Progenitor cell of endocrine pancreas (in vitro differentiated cells): Measurements from ENCODE around the gene GPR137B. TPM values are rescaled to one million over a fixed set of nuclear protein-coding genes. Genes with fewer than 3 reads are reported as not detected.

ENCODE experiments used
- DNase-seq: peaks from one replicate; pipeline ENCODE4 v3.0.0; 2021; ENCODE audit warnings: low spot score; ENCODE audit not compliant: unreplicated experiment
- H3K27ac Mint-ChIP-seq: 2 replicates; pipeline ENCODE4 v1.8.0; 2021; ENCODE audit warnings: mild to moderate bottlenecking, moderate library complexity, mixed read lengths
- H3K27me3 Mint-ChIP-seq: 2 replicates; pipeline ENCODE4 v1.8.0; 2021; ENCODE audit warnings: mixed read lengths
- H3K36me3 Mint-ChIP-seq: 2 replicates; pipeline ENCODE4 v1.8.0; 2022; ENCODE audit warnings: mixed read lengths; ENCODE audit not compliant: insufficient read depth
- H3K4me1 Mint-ChIP-seq: 2 replicates; pipeline ENCODE4 v1.8.0; 2021; ENCODE audit warnings: low read depth, mixed read lengths
- H3K4me3 Mint-ChIP-seq: 2 replicates; pipeline ENCODE4 v1.8.0; 2021; ENCODE audit warnings: low read depth, mild to moderate bottlenecking, moderate library complexity, mixed read lengths
- H3K9me3 Mint-ChIP-seq: 2 replicates; pipeline ENCODE4 v1.8.0; 2021; ENCODE audit warnings: low read depth, mixed read lengths
- total RNA-seq: library from RNA; stranded (reverse); gene quantifications from 2 replicates; pipeline ENCODE4 v1.2.1, GENCODE V29; 2021
- TF ChIP-seq, protein P1 (sequence below): fragments of 200-600 bp; sonication (generic); IDR thresholded peaks from one replicate; pipeline ENCODE4 v1.5.0; 2021; ENCODE audit warnings: antibody characterized with exemption, mild to moderate bottlenecking; ENCODE audit not compliant: unreplicated experiment

GPR137B gene
- total RNA-seq, 1 donor from 2014 or later, result 6.9 TPM

DNA sequence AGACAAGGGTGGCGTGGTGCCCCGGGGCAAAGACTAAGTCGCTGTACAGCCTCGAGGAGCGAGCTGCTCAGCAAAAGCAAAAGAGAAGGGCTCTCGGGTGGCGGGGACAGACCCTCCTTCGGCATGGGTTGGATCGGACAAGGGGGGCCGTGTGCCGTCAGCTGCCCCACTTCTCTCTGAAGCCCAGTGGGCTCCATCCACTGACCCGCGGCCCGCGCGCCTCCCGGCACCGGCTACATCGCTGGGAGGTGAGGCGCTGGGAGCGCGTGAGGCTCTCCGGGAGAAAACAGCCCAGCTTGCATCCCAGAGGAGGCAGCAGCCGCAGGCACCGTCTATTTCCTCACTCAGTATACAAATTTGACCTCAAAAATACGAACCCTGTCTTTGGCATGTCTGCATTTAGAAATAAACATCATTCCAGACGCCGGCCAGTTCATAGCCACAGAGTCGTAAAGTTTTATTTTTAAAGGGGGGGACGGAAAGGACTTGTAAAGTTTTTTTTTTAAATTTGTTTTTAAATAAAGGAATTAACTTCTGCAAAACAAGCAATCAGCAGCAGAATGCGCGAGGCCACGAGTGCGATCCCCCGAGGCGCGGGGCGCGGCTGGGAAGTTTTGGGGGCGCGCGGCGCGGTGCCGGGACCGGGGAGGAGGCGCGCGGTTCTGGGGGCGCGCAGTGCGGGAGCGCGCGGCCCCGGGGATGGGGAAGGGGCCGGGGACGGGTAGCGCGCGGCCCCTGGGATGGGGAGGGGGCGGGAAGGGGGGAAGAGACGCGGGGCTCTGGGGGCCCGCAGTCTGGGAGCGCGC lies 689 bp upstream of the GPR137B start:
- no peaks in the 10 kb centered on the region for H3K36me3 Mint-ChIP-seq
- no peaks in the 10 kb centered on the region for H3K9me3 Mint-ChIP-seq
- peaks cover 78% of the 10 kb centered on the region for H3K27me3 Mint-ChIP-seq
- peak overlapping the region; percentile 79 for H3K4me3 Mint-ChIP-seq
- TF ChIP-seq, protein P1, sequence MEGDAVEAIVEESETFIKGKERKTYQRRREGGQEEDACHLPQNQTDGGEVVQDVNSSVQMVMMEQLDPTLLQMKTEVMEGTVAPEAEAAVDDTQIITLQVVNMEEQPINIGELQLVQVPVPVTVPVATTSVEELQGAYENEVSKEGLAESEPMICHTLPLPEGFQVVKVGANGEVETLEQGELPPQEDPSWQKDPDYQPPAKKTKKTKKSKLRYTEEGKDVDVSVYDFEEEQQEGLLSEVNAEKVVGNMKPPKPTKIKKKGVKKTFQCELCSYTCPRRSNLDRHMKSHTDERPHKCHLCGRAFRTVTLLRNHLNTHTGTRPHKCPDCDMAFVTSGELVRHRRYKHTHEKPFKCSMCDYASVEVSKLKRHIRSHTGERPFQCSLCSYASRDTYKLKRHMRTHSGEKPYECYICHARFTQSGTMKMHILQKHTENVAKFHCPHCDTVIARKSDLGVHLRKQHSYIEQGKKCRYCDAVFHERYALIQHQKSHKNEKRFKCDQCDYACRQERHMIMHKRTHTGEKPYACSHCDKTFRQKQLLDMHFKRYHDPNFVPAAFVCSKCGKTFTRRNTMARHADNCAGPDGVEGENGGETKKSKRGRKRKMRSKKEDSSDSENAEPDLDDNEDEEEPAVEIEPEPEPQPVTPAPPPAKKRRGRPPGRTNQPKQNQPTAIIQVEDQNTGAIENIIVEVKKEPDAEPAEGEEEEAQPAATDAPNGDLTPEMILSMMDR, result no peak
- peak; percentile 20 for DNase-seq
- H3K4me1 Mint-ChIP-seq, result peaks cover 2% of the 10 kb centered on the region
- H3K27ac Mint-ChIP-seq, result peak overlapping the region; percentile 80

DNA sequence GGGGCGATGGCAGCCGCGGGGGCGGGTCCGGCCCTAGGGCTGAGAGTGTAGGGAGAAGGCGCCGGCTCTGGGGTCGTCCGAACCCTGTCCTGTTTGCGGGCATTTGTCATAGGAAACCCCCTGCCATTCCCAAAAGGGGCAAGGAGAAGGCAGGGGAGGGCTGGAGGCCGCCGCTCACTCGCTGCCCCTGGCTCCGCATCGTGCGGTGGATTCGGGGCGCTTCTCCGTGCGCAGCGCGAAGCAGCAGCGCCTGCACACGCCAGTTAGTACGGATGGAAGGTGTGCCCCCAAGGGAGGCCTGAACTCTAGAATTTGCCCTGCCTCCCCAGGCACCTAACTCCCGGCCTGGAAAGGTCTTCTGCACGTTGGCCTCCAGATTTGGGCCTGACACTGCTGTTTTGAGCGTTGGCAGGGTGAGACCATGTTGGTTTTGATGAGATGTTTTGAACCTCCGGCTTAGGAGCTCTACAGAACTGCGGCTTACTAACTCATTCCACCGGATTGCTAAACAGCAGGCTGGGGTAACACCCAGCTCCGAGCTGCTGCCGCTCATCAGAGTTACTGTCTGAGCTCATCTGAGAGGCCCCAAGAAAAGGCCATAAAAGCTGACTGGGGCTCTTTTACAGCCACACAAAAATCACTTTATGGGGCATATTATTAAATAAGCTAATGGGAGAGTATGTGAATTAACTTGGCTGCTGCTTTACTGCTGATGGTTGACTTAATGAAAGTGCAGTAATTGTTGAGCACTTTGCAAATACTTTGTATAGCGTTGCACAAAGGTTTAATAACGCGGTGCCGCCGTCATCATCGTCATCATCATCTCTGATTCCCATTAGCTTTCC lies 987 bp downstream of the GPR137B start:
- Mint-ChIP-seq H3K4me1 (peaks cover 2% of the 10 kb centered on the region), H3K9me3 (no peaks in the 10 kb centered on the region), H3K27ac (no peak overlapping the region), H3K27me3 (peaks cover 73% of the 10 kb centered on the region), H3K36me3 (no peaks in the 10 kb centered on the region), H3K4me3 (peak overlapping the region; percentile 93)
- DNase-seq, result no peak
- TF ChIP-seq, protein P1, result no peak

DNA sequence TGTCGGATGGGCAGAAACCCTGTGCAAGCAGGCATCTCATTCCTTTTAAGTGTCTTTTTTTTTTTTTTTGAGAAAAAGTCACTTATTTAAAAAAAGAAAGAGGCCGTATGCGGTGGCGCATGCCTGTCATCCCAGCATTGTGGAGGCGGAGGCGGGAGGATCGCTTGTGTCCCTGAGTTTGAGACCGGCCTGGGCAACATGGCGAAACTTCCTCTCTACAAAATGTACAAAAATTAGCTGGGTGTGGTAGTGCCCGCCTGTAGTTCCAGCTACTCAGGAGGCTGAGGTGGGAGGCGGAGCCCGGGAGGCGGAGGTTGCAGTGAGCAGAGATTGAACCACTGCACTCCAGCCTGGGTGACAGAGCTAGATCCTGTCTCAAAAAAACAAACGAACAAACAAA lies 1.7 kb downstream of the GPR137B start:
- H3K27ac Mint-ChIP-seq, result no peak overlapping the region
- peaks cover 66% of the 10 kb centered on the region for H3K27me3 Mint-ChIP-seq
- H3K4me1 Mint-ChIP-seq, result peaks cover 2% of the 10 kb centered on the region
- H3K9me3 Mint-ChIP-seq, result no peaks in the 10 kb centered on the region
- DNase-seq, result no peak
- H3K4me3 Mint-ChIP-seq, result peak overlapping the region; percentile 93
- TF ChIP-seq, protein P1, result no peak
- no peaks in the 10 kb centered on the region for H3K36me3 Mint-ChIP-seq

DNA sequence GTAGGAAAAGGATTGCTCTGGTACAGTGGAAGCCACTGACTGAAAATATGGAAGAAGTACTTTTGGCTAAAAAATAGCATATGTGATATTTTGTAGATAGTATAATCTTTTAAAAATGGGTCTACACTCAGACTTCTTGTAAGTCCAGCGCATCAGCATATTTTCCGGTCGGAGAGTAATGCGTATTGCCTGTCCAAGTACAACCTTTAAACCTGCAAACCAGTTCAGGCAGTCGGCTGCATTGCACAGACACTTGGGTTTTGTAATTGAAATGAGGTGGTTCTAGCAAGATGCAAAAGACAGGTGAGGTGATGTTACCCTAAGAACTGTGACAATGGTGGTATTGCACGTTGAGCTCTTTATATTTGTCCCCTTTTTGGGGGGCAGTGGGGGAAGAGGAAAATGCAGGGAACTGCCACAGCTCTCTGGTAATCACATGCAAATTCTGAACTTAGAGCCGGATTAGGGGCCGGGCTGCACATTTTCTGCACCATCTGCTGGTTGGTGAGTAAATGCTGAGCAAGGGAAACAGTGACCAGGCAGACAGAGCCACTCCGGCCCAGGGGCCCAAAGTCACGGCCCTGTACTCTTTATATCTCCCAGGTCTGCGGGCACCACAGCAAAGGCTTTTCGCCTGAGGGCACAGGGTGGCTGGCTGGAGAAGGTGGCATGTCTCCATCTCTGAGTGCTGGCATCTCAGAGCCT lies 2.3 kb downstream of the GPR137B start:
- Mint-ChIP-seq H3K9me3 (no peaks in the 10 kb centered on the region), H3K4me1 (peaks cover 2% of the 10 kb centered on the region), H3K27me3 (peaks cover 60% of the 10 kb centered on the region), H3K36me3 (no peaks in the 10 kb centered on the region), H3K4me3 (no peak overlapping the region), H3K27ac (no peak overlapping the region)
- no peak for DNase-seq
- TF ChIP-seq, protein P1, result no peak

DNA sequence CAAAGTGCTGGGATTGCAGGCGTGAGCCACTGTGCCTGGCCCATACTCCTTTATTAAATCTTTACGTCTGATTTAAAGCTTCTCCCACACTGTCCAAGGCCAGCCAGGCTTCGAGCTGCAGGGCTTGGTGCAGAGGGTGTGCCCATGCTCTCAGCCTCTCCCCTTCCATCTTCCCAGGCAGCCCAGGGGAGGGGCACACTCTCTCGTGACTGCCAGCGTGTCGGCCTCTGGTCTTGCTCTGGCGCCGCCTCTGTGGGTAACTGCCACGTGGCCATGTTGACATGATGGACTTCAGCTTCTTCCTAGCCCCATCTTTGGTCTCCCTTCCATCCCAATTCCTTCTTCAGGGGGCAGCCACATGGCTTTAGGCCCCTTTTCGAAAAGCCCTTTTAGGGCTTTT lies 4.7 kb downstream of the GPR137B start:
- H3K27ac Mint-ChIP-seq, result no peak overlapping the region
- no peak for DNase-seq
- TF ChIP-seq, protein P1, result no peak
- peaks cover 38% of the 10 kb centered on the region for H3K27me3 Mint-ChIP-seq
- H3K4me3 Mint-ChIP-seq, result no peak overlapping the region
- H3K36me3 Mint-ChIP-seq, result no peaks in the 10 kb centered on the region
- H3K4me1 Mint-ChIP-seq, result peaks cover 2% of the 10 kb centered on the region
- no peaks in the 10 kb centered on the region for H3K9me3 Mint-ChIP-seq
